HG02973 (cell line): Measurements from ENCODE around the gene XPR1.
"Not testable (repeated sequence)": the region's sequence is repeated elsewhere in the genome, so short reads cannot be mapped to it uniquely, and the experiment has no call there.

Experiments used
- ATAC-seq: cut with Tn5 transposase; IDR thresholded peaks from one replicate; pipeline ENCODE4 v1.9.1; 2021; ENCODE audit warnings: moderate library complexity; ENCODE audit not compliant: unreplicated experiment

The XPR1 gene

GRCh38 chr1:180642781-180643180 is 11.0 kb downstream of the XPR1 start:
- no peak for ATAC-seq

- no peak for ATAC-seq
Observed at GRCh38 chr1:180643693-180644092, 11.9 kb downstream of the XPR1 start.

- ATAC-seq, result no peak
Observed at GRCh38 chr1:180644526-180645192, 12.8 kb downstream of the XPR1 start.

- not testable (repeated sequence) for ATAC-seq
Observed at GRCh38 chr1:180645261-180645660, 13.4 kb downstream of the XPR1 start.

GRCh38 chr1:180646093-180646492 is 14.3 kb downstream of the XPR1 start:
- ATAC-seq, result no peak

GRCh38 chr1:180646547-180646946 is 14.7 kb downstream of the XPR1 start:
- peak; percentile 67 for ATAC-seq

- ATAC-seq, result no peak
Observed at GRCh38 chr1:180652792-180653191, 21.0 kb downstream of the XPR1 start.

GRCh38 chr1:180662709-180663108 is 30.9 kb downstream of the XPR1 start:
- no peak for ATAC-seq

GRCh38 chr1:180670681-180671080 is 38.9 kb downstream of the XPR1 start:
- no peak for ATAC-seq

- no peak for ATAC-seq
Observed at GRCh38 chr1:180672105-180672504, 40.3 kb downstream of the XPR1 start.

GRCh38 chr1:180672505-180672904 is 40.7 kb downstream of the XPR1 start:
- no peak for ATAC-seq

GRCh38 chr1:180674603-180675530 is 43.0 kb downstream of the XPR1 start:
- no peak for ATAC-seq

GRCh38 chr1:180675586-180675985 is 43.8 kb downstream of the XPR1 start:
- no peak for ATAC-seq

GRCh38 chr1:180680558-180681144 is 48.8 kb downstream of the XPR1 start:
- no peak for ATAC-seq

- ATAC-seq, result not testable (repeated sequence)
Observed at GRCh38 chr1:180683117-180683516, 51.3 kb downstream of the XPR1 start.

- no peak for ATAC-seq
Observed at GRCh38 chr1:180691322-180691913, 59.6 kb downstream of the XPR1 start.

- ATAC-seq, result no peak
Observed at GRCh38 chr1:180693564-180694244, 61.9 kb downstream of the XPR1 start.

GRCh38 chr1:180695282-180695681 is 63.5 kb downstream of the XPR1 start:
- no peak for ATAC-seq

GRCh38 chr1:180696361-180696760 is 64.5 kb downstream of the XPR1 start:
- ATAC-seq, result no peak

GRCh38 chr1:180698580-180698979 is 66.8 kb downstream of the XPR1 start:
- ATAC-seq, result no peak

GRCh38 chr1:180702376-180702775 is 70.6 kb downstream of the XPR1 start:
- ATAC-seq, result not testable (repeated sequence)
